Measurements from ENCODE around the gene GCAT.
"Not testable (repeated sequence)": the region's sequence is repeated elsewhere in the genome, so short reads cannot be mapped to it uniquely, and the experiment has no call there.

The GCAT gene

DNA sequence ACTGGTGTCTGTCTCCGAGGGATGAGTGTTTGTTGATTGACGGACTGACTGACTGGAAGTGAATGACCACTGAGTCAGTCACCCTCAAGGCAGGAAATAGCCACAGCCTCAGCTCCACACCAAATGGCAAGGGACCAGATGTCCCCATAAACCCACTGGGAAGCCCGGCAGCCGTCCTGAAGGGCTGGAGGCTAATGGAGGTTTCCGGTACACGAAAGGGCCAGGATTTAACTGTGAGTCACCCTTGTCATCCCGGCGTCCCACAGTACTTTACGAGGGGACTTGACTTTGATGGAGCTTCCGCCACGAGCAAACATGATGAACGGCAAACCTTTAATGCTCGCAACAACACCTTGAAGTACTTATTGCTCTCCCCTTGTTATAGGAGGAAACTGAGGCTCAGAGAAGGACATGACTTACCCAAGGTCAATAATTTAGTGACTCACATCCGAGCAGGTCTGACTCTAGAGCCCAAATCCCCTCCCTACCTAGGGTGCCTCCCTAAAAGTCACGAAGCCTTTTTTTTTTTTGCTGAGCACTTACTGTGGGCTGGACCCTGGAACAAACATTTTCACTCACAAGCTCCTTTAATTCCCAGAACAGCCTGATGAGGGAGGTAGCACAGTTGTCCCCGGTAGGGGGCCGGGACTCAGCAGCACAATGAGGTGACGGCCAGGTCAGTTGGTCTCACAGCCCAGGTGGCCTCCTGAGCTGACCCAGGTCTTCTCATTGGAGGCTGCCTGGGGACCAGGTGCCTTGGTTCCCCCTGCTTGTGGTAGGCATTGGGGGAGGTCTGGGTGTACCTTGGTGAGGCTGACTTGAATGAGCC, 25.2 kb upstream of the GCAT start:
- DNase-seq = no peak

DNA sequence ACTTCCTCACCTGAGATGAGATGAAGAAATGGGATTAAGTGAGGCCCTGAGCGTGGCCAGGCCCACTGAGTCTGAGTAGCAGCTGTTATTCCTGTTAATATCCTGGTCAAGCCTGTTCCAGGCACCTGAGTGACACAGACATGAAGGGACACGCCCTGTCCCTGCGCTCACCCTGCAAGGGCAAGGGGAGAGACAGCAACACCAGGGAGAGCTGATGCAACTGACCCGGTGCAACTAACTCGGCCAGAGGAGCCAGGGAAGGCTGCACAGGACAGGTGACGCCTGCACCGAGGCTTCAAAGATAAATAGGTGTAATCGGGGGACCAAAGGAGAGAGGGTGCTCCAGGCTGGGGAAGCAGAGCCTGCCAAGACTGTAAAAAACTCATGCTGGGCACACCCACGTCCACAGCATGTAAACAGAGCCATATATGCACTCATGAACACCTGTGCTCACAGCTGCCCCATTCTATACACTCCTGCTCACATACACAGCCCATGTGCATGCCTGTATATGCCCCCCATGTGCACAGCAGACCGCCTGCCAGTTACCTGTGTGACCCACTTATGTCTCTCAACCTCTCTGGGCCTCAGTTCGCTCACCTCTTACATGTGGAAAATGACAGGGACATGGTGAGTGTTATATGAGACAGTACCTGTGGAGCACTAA, 22.8 kb upstream of the GCAT start:
- peak; percentile 73 for DNase-seq

DNA sequence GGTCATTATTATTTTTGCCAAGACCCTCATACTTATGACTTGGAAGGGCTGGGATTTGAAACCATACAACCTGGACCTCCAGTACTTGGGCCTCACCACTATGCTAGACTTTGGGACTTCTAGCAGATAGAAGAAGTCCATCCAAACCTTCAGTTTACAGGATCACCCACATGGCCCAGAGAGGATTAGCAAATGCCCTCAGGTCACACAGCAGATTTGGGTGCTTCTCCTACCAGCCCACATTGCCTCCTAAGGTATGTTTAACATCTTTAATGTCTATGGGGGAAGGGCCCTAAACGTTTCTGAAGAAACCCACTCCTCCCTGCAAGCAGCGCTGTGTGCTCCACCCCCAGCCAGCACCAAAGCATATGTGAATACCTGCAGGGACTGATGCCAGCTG, 17.5 kb upstream of the GCAT start:
- DNase-seq = no peak

DNA sequence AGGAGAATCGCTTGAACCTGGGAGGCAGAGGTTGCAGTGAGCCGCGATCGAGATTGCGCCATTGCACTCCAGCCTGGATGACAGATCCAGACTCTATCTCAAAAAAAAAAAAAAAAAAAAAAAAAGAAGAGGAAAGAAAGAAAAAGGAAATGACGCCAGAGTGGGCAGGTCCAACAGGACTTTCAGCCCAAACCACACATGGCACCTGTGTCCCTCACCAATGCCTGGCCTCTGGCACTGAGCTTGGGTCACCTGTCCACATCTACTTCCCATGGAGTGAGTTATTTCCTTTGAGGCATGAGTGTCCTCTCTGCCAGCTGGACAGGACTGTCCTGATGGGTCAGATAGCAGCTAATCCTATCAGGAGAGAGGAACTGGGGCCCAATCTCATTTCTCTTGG, 15.2 kb upstream of the GCAT start:
- peak; percentile 10 for DNase-seq

DNA sequence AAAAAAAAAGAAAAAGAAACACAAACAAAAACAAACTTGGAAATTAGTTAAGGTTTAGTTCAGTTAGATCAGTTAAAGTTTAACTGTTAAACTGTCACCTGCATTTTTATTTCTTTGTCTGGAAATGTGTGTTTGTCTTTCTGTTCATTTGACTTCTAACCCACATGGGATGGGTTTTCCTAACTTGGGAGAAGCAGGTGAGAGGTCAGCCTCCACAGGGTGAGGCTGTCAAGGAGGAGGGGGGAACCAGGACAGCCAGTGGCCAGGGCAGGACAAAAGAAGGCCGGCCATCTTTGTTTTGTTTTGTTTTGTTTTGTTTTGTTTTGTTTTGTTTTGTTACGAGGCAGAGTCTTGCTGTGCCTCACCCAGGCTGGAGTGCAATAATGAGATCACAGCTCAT, 13.4 kb upstream of the GCAT start:
- no peak for DNase-seq

DNA sequence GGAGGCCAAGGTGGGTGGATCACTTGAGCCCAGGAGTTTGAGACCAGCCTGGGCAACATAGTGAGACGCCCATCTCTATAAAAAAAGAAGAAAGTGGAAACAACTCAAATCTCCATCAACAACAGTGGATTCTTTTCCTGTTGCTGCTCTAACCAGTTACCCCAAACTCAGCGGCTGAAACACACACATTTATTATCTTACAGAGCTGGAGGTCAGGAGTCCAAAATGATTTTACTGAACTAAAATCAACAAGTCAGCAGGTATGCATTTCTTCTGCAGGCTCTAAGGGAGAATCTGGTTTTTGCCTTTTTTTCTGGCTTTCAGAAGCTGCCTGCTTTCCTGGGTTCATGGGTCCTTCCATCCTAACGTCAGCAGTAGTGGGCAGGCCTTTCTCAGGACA, 11.7 kb upstream of the GCAT start:
- DNase-seq = no peak

DNA sequence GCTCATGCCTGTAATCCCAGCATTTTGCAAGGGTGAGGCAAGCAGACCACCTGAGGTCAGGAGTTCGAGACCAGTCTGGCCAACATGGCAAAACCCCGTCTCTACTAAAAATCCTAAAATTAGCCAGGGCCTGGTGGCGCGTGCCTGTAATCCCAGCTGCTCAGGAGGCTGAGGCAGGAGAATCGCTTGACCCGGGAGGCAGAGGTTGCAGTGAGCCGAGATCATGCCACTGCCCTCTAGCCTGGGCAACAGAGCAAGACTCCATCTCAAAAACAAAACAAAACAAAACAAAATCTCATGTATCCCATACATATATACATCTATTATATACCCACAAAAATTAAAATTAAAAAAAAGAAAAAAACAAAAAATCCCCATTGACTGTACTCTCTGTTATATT, 10.5 kb upstream of the GCAT start:
- not testable (repeated sequence) for DNase-seq

DNA sequence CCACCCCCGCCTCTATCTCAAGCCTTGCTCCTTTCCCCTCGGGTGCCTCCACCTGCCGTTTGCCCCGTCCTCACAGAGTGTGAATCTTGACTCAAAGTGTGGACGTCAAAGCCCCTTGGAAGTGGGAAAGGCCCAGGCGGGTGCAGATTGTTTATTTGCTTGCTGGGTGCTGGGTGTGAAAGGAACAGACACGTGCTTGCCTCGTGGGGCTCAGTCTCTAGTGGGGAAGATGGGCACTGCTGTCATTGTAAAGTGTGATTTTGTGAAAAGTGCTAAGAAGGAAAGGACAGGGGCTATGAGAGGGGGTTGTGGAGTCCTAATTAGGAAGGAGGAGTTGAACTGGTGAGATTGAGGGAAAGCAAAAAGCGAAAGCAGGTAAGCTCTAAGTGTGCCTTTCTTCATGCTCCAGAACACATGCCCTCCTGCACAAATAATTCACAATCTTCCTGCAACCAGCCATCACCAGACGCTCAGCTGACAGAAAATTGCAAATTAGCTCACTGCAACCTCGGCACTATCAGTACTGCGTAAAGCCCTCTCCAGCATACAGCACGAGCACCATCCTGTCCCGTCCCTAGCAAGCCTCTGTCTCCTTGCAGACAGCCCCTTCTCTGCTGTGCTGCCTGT, 9.7 kb upstream of the GCAT start:
- no peak for DNase-seq

DNA sequence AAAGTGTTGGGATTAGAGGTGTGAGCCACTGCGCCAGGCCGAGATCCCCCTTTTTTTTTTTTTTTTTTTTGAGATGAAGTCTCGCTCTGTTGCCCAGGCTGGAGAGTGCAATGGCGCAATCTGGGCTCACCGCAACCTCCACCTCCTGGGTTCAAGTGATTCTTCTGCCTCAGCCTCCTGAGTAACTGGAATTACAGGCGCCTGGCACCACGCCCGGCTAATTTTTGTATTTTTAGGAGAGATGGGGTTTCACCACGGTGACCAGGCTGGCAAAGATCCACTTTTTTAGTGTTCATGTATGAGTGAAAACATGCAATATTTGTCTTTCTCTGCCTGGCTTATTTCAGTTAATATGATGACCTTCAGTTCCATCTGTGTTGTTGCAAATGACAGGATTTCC, 7.8 kb upstream of the GCAT start:
- DNase-seq = not testable (repeated sequence)

DNA sequence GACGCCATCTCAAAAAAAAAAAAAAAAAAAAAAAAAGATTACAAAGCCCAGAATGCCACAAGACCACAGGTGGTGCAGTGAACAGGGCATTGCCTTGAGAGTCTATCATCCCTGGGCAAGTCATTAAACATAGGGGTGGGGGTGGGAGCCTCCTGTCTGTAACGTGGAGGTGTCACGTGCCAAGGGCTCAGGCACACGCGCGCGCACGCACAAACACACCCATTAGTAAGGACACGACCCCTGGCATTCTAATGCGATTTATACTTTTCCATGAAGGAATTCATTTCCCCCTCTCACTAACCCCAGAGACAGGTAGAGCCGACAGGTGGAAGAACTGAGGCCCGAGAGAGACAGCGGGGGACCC, 5.8 kb upstream of the GCAT start:
- DNase-seq = peak; percentile 68

DNA sequence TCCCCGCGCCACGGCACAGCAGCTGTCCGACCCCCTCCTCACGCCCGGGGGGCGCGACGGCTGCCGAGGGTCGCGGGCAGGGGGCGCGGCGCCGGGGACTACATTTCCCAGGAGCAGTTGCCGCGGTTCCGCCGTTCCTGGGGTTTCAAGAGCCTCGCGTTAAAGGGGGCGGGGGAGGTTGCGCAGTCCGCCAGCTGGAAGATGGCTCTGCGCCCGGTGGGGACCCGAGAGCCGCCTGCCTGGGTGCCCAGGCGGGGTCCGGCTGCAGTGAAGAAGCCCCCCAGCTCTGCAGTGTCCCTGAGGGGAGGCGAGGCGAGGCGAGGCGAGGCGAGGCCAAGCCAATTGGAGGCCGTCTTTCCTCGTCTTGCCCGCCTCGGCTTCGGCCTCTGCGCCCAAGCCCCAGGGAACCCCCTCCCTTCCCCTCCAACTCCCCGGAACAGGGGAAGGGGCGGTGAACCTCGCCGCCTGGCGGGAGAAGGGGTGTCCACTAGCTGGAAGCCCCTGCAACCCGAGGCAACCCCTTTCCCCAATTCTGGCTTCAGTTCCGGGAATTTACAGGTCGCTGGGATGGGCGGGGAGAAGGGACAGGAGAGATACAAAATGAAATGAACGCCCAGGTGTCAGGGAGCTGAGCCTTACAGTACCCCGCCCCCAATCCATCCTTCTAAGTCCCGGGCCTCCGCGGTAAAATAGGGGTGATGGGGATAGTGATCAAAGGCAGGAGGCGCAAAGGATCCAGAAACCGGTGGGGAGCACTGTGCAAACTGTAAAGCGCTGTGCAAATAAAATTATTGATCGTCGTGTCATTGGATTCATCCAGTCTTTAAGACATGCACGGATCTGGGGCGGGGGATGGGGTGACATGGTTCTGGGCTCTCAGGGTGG, 5.2 kb upstream of the GCAT start:
- DNase-seq = peak; percentile 69

DNA sequence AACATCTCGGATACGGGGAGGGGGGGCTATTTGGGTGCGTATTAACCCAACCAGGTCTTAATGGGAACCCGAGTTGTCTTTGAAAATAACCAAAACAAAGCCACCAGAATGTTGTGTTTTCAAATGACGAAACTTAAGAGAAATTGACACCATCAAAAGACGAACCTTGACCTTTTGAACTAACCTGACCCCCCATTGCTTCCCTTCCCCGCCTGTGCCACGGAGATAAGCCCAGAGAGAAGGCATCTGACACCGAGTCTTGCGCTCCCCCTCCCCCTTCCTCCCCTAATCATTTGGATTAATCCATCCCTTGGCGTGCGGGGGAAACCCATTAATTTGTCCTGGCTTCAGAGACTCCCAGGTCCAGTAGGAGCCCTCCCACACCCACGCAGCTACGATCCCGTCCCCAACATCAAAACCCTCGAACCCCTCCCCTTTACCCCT, 4.5 kb upstream of the GCAT start:
- DNase-seq = peak; percentile 54

DNA sequence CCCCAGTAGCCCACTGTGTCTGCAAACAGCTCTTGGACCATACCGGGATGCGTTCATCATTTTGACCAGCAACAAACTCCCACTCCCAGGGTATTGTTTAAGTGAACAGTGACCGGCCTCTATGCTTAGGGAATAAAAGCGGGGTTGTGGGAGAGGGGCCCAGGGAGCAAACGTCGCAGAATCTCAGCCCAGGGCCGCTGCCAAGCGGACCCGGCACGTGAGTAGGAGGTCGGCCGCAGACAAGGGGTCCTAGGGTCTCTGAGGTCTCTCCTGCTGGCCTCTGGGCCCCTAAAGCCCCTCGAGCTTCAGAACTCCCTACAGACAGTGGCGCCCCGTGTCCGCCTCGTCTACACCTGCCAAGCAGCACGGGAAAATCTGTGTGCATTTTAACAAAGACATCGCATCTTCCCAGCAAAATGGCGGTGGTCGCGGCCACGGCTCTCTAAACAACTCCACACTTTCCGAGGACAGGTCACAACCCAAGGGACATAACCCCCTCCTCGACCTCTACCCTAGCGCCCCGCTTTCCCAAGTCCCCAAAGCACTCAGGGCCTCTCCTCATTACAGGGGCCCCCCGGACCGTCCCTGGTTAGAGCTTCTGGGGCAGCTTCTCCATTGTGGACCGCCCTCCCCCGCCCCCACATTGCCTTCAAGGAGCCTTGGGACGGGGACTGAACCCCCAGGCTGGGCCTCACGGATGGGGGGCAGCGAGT, 3.9 kb upstream of the GCAT start:
- DNase-seq = peak; percentile 54

DNA sequence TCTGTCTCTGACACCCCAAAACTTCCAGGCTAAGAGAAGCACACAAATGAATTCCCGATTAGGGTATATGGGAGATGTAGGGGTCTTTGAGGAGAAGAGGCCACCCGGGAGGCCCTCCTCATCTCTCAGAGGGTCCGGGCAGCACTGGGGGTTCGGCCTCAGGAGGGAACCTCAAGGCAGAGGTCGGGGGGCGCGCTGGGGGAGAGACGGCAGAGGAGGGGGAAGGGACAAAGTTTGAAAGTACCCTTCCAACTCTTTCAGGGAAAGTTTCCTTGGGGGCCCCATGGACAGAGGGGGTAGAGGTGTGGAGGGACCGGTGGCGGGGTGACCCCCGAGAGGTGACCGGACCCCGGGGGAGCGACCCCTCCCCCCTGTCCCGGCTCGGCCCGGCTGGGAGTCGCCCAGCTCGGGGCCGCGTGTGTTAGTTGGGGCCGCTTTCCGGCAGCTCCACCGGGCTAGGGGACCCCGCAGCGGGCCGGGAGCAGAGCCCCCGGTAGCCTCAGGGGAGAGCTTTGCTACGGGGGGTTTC, 3.3 kb upstream of the GCAT start:
- DNase-seq = peak; percentile 7

DNA sequence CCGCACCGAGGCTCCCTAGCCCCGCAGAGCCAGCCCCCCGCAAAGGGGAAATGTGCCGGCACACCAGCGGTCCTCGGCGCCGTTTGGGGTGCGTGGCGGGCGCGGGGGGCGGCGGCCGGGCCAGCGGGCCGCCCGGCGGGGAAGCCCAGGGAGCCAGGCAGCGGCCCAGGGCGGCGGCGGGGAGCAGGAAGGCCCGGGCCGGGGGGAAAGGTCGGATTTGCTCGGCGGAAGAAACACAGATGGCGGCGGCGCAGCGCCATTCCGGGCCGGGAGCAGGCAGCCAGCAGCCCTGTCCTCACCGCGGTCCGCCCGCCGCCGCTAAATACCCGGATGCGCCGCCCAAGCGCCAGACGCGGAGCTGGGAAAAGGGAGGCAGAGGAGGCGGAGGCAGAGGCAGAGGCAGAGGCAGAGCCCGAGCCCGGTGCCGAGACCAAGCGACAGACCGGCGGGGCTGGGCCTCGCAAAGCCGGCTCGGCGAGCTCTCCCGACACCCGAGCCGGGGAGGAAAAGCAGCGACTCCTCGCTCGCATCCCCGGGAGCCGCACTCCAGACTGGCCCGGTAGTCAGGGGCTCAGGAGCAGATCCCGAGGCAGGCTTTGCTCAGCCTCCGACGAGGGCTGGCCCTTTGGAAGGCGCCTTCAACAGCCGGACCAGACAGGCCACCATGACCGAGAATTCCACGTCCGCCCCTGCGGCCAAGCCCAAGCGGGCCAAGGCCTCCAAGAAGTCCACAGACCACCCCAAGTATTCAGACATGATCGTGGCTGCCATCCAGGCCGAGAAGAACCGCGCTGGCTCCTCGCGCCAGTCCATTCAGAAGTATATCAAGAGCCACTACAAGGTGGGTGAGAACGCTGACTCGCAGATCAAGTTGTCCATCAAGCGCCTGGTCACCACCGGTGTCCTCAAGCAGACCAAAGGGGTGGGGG, 2.6 kb upstream of the GCAT start:
- peak; percentile 78 for DNase-seq

DNA sequence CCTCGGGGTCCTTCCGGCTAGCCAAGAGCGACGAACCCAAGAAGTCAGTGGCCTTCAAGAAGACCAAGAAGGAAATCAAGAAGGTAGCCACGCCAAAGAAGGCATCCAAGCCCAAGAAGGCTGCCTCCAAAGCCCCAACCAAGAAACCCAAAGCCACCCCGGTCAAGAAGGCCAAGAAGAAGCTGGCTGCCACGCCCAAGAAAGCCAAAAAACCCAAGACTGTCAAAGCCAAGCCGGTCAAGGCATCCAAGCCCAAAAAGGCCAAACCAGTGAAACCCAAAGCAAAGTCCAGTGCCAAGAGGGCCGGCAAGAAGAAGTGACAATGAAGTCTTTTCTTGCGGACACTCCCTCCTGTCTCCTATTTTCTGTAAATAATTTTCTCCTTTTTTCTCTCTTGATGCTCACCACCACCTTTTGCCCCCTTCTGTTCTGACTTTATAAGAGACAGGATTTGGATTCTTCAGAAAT, 1.9 kb upstream of the GCAT start:
- DNase-seq = no peak

DNA sequence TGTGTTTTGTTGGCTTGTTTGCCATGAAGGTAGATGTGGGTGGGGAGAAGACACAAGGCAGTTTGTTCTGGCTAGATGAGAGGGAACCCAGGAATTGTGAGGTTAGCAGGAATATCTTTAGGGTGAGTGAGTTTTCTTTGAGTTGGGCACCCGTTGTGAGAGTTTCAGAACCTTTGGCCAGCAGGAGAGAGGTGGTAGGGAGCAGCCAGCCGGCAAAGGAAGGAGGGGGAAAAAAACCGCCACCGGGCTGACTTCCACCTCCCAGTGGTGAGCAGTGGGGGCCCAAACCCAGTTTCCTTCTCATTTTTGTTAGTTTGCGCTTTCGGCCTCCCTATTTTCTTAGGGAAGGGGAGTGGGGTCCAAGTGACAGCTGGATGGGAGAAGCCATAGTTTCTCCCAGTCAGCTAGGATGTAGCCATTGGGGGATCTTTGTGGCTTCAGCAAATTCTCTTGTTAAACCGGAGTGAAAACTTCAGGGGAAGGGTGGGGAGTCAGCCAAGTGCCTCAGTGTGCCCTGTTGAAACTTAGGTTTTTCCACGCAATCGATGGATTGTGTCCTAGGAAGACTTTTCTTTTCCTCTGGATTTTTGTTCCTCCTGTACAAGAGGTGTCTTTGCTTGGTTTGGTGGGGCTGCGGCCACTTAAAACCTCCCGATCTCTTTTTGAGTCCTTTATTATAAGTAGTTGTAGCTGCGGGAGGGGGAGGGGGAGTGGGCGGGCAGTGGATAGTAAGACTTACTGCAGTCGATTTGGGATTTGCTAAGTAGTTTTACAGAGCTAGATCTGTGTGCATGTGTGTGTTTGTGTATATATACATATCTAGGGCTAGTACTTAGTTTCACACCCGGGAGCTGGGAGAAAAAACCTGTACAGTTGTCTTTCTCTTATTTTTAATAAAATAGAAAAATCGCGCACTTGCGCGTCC, 1.1 kb upstream of the GCAT start:
- DNase-seq = peak; percentile 38

DNA sequence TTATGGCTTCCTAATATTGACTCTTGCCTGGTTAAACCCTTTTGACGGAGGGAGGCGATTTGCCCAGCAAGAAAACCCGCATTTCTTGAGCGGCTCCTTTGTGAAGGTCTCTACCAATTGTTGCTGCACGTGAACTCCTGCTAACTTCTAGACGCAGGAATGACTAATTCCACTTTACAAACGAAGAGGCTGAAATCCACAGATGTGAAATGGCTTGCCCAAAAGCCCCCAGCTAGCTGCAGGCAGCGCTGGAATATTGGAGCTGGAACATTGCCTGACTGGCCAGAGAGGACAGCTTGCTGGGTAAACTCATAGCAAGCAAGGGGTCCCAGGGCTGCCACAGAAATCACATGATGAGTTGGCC, 542 bp downstream of the GCAT start:
- DNase-seq = peak; percentile 19

DNA sequence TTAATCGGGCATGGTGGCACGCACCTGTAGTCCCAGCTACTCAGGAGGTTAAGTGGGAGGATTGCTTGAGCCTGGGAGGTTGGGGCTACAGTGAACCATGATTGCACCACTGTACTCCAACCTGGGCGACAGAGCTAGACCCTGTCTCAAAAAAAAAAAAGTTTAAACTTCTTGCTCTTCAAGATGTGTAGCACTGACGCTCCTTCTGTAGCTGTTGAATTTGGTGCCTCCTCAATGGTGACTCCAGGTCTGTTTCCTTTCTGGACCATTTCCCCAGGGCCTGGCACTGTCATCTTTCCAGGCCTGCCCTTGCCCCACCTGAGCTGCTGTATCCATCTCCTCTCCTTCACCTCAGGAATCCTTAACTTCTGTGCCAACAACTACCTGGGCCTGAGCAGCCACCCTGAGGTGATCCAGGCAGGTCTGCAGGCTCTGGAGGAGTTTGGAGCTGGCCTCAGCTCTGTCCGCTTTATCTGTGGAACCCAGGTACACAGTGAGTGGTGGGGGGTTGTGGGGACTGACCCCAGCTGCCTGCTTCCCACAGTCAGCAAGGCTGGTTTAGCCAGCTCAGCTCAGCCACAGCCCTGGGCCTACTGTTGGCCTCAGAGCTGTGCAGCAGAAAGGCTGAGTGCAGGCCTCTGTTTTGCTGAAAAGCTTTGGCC, 2.1 kb downstream of the GCAT start:
- no peak for DNase-seq

Measured in DMS53 (cell line).